ENCODE measurements around the gene NUP160.
"Not testable (repeated sequence)": the region's sequence is repeated elsewhere in the genome, so short reads cannot be mapped to it uniquely, and the experiment has no call there.

The NUP160 gene

GRCh38 chr11:47863189-47863897 lies 15.2 kb upstream of the NUP160 start:
- peak; percentile 53 for DNase-seq

- no peak for DNase-seq
Measured at GRCh38 chr11:47861728-47862127, 13.6 kb upstream of the NUP160 start.

GRCh38 chr11:47860536-47860935 lies 12.4 kb upstream of the NUP160 start:
- no peak for DNase-seq

GRCh38 chr11:47857892-47858543 lies 9.9 kb upstream of the NUP160 start:
- DNase-seq = peak; percentile 96

- no peak for DNase-seq
Measured at GRCh38 chr11:47857485-47857884, 9.3 kb upstream of the NUP160 start.

- peak; percentile 91 for DNase-seq
Measured at GRCh38 chr11:47856186-47856585, 8.0 kb upstream of the NUP160 start.

- DNase-seq = no peak
Measured at GRCh38 chr11:47854667-47855066, 6.5 kb upstream of the NUP160 start.

- DNase-seq = no peak
Measured at GRCh38 chr11:47852053-47852452, 3.9 kb upstream of the NUP160 start.

- no peak for DNase-seq
Measured at GRCh38 chr11:47850337-47850736, 2.2 kb upstream of the NUP160 start.

- no peak for DNase-seq
Measured at GRCh38 chr11:47848700-47849155, 578 bp upstream of the NUP160 start.

GRCh38 chr11:47847537-47847891 lies 636 bp downstream of the NUP160 start:
- DNase-seq = no peak

- no peak for DNase-seq
Measured at GRCh38 chr11:47846998-47847397, 1.2 kb downstream of the NUP160 start.

- no peak for DNase-seq
Measured at GRCh38 chr11:47843361-47844055, 4.6 kb downstream of the NUP160 start.

GRCh38 chr11:47842749-47843148 lies 5.4 kb downstream of the NUP160 start:
- no peak for DNase-seq

GRCh38 chr11:47837929-47838328 lies 10.2 kb downstream of the NUP160 start:
- DNase-seq = no peak

- no peak for DNase-seq
Measured at GRCh38 chr11:47837292-47837691, 10.9 kb downstream of the NUP160 start.

- not testable (repeated sequence) for DNase-seq
Measured at GRCh38 chr11:47830013-47830412, 18.1 kb downstream of the NUP160 start.

- DNase-seq = no peak
Measured at GRCh38 chr11:47828284-47828683, 19.9 kb downstream of the NUP160 start.

- DNase-seq = not testable (repeated sequence)
Measured at GRCh38 chr11:47822664-47823063, 25.5 kb downstream of the NUP160 start.

- no peak for DNase-seq
Measured at GRCh38 chr11:47819743-47820142, 28.4 kb downstream of the NUP160 start.

GRCh38 chr11:47800759-47801158 lies 47.4 kb downstream of the NUP160 start:
- DNase-seq = no peak

GRCh38 chr11:47797633-47798032 lies 50.5 kb downstream of the NUP160 start:
- DNase-seq = peak; percentile 33

- DNase-seq = no peak
Measured at GRCh38 chr11:47791774-47792430, 56.2 kb downstream of the NUP160 start.
